EH (cell line): ENCODE results near the gene AGBL1.

Experiments
- DNase-seq: peaks from one replicate; pipeline ENCODE4 v3.0.0-alpha.2; 2015; ENCODE audit warnings: low read depth

AGBL1 gene

GRCh38 chr15:86714241-86714640 lies 634.6 kb downstream of the AGBL1 start:
- DNase-seq = no peak

- DNase-seq = no peak
Observed at GRCh38 chr15:86725628-86726027, 646.0 kb downstream of the AGBL1 start.

- no peak for DNase-seq
Observed at GRCh38 chr15:86735247-86736040, 655.8 kb downstream of the AGBL1 start.

DNA sequence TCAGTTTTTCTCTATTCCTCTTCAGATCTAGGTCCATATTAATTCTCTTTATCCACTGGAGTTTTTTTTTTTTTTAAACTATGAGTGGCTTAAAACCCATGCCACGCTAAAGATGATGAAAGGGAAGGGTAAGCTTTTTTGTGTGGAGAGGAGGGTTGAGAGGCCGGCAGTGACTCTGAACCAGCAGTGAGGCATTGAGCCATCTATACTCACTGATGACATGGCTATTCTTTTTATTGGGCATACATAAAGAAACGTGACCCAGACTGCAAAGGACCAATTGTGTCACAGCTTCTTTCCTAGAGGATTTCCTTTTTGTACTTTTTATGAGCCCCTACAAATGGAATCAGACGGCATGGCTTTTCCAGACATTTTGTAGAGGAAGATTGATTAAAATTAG lies 662.2 kb downstream of the AGBL1 start:
- no peak for DNase-seq

DNA sequence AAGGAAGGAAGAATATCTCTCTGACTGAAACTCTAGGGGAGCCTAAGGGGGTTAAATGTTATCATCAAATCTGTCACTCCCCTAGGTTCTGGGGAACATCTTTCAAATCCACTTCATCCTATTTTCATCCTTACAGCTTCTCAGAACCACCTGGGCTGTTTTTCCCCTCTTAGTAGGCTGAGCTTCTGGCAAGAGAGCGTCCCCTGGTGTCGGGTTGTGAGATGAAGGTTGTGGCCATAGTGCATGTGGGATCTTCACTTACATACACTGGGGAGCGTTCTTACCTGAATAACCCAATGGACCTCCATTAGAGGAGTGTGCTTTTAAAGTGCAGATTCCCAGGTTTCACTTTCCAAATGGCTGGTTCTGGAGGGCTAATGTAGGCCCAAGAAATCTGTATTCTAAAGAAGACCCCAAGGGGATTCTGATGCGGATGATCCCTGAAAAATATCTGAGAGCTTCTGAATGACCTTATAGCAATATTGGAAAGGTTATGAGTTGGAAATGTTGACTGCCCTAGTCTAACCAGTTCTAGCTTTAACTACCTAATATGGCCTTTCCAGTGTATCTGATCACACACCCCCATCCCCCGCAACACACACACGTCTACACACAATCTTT lies 663.7 kb downstream of the AGBL1 start:
- DNase-seq = no peak

DNA sequence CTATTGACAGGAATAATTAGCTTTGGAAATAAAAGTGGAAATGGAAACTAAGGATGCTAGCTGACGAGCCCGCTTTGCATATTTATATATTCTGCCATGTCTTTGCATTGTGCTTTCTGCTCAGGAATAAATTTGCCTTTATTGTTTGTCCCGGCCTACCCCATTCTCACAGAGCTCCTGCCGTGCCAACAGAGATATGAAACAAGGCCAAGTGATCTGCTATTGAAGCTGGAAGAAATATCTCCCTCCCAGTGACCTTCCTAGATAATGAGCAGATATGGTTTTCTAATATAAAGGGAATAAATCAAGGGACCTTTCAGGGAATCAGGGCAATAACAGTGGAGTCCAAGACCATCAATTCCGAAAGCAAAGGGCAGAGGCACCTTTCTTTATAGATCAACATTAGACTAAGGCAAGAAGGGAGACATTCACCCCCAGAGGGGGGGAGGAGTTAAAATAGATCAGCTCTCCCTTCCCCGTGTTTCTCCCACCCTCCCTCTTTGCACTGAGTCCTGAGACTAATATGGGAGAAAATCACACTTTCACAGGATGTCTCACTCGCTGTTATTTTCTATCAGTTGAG lies 664.6 kb downstream of the AGBL1 start:
- DNase-seq = no peak

DNA sequence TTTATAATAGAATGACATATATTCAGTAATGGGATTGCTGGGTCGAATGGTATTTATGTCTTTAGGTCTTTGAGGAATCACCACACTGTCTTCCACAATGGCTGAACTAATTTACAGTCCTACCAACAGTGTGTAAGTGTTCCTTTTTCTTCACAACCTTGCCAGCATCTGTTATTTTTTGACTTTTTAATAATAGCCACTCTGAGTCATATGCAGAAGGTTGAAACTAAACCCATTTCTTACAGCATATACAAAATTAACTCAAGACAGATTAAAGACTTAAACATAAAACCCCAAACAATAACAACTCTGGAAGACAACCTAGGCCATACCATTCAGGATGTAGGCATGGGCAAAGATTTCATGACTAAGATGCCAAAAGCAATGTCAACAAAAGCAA lies 671.4 kb downstream of the AGBL1 start:
- no peak for DNase-seq

DNA sequence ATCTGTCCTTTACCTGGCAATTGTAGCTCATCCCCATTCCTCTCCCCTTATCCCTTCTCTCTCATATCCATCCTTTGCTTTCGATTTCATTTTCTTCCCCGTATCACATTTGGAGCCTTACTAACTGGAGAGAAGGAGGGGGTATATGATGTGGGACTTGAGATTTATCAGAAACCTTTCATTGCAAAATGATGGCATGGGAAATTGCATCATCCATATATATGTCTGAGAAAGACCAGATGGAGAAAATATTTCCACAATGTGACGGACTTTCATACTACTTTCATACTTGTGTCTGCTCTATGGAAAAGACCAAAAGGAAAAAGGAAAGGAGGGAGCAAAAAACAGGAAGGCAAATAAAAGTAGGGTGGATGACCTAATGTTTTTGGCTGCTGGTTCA lies 675.2 kb downstream of the AGBL1 start:
- DNase-seq = no peak

DNA sequence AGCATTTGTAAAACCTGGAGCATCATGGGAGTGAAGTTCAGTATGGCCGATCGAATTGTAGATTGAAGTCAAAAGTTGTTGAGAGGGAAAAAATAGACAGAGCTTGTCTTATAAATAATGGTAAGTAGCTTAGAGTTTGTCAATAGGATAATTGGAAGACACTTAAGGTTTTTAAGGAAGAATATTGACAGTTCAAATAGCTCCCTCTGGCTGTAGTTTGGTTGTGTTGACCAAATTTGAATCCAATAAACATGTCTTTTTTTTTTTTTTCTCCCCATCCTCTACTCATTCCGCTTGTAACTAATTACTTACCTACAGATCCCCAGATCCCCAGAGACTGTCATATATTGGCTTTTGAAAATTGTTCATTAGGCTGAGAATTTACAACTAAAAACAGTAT lies 677.0 kb downstream of the AGBL1 start:
- no peak for DNase-seq

DNA sequence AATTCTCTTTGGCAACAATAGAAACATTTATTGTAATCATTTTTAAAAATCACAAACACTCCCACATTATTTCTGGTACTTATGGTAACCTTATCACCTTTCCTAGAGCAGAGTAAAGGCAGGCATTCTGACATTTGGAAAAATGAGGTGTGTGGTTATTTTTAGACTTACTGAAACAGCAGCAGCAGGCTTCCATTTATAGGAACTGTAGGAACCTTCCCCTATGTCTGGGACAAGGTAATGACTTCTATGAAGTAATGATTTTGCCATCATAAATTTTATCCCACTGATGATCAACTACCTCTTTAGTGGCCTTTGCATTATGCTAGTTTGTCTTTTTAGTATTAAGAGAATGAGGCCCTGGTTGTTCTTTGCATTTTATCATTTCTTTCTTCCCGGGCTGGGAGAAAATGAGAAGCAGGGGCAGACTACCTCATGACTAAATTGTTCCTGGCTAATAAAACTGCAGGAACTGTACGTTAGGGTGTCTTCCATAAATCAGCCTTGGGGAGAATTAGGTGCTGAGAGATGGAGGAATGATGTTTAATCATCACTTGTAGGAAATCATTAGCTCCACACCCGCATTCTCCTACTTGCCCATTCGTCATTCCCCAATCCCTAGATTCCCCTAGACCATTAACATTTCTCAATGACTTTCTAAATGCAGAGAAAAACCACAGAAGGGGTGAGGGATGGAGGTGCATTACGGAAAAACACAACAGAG lies 680.3 kb downstream of the AGBL1 start:
- no peak for DNase-seq

DNA sequence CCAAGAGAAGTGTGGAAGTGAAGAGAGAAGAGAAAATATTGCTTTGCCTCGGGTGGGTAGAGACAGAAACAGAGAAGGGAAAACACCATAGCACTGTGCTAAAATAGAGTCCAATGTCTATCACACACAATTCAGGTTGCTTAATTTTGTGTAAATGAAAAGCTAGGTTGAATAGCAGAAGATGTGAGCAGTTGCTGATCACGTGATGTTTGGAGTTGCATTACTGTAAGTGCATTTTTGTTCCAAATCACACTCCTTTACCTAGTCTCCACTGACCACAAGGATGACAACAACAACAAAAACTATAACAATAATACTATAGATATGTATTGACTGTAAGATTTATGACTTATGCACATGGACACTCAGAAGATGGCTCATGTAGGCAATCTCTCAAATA lies 683.2 kb downstream of the AGBL1 start:
- DNase-seq = no peak

- no peak for DNase-seq
Observed at GRCh38 chr15:86764021-86764420, 684.4 kb downstream of the AGBL1 start.

- DNase-seq = no peak
Observed at GRCh38 chr15:86765281-86765680, 685.6 kb downstream of the AGBL1 start.

DNA sequence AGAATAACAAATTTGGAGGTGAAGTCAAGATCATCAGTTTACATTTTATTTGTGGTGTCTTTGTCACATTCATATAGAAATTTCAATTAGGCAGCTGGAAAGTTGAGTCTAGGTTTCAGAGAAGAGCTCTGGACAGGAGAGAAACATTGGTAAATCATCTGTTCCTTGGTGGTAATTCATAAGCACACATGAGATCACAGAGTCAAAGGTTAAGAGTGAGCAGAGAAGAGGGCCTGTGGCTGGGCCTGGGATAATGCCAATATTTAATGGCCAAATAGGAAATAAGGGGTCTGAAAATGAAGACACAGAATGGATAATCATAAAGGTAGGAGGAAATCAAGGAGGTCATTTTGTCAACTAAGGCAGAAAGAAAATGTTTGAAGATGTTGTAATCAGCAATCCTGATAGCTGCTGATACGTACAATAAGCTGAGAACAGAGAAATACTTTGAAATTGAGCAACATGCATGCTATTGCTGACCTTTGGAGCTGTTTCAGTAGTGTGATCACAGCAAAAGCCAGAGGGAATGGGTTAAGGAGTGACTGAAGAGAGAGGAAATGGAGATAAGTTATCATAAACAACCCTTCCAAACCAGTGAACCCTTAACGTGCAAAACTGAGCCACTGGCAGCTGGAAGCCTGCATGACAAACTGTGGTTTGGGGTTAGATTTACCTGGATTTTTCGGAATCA lies 692.8 kb downstream of the AGBL1 start:
- DNase-seq = no peak

DNA sequence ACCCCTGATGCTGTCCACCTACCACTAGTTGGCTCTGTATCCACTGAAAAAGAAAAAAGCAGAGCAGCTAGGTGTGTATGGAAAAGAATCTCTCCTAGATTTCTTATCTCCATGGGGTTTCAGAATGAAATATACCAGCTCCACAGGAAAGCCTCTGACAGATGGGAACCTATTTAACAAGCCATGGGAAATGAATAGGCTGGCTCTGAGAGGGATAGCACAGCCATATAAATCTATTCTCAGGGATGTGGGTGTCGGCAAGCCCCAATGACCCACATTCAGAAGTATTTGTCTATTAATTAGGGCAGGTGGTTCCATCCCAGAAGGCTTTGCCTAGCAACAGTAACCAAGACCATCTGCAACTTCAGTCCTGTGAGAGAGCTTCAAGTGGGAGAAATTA lies 694.1 kb downstream of the AGBL1 start:
- DNase-seq = no peak

DNA sequence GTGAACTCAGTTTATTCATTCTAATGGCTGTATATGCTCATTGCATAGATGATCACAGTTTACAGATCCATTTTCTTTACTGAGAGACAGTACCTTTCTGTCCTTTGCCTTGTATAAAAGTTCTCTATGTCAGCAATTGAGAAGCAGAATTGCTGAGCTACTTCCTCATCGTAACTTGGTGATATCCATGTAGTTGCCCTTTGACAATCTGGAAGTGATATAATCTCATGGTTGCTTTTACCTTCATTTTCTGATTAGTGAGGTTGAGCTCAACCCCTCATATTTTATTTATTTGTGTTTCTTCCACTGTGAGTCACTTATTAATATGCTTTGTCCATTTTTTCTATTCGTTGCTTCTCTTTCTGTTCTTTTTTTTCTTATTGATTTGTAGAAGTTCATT lies 696.5 kb downstream of the AGBL1 start:
- DNase-seq = no peak

GRCh38 chr15:86796521-86796920 lies 716.9 kb downstream of the AGBL1 start:
- no peak for DNase-seq

- no peak for DNase-seq
Observed at GRCh38 chr15:86797135-86797534, 717.5 kb downstream of the AGBL1 start.

DNA sequence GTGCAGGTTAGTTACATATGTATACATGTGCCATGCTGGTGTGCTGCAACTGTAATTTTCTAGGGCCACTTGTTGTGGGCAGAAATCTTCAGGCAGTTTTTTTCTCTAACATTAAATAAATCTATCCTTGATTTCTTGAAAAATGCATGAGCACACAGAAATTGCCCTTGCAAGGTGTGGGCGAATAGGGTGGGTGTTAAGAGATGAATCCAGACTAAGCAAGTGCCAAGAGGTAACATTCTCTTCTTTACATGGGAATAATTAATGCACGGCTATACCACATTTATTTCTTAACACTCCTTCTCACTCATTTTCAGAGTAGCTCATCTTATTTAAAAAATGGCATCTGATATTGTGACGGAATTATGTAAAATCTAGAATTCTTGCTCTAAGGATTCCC lies 719.6 kb downstream of the AGBL1 start:
- DNase-seq = no peak

DNA sequence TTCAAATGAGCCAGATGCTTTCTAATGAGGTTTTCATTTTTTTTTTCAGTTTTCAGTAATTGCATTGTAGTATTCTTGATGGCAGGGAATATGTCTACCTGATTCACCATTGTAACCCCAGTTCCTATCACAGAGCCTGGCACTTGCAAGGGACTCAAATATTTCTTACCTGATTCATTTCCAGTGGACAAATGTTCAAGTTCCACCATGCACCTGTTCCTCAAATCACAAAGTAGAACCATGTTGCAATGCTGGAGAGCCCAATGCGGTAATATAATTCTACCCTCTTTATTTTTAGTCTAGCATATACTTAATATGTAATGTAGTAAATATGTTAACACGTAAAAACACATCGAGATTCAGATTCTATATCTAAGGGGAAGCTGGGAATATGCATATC lies 722.6 kb downstream of the AGBL1 start:
- no peak for DNase-seq

GRCh38 chr15:86804406-86804805 lies 724.7 kb downstream of the AGBL1 start:
- DNase-seq = no peak

DNA sequence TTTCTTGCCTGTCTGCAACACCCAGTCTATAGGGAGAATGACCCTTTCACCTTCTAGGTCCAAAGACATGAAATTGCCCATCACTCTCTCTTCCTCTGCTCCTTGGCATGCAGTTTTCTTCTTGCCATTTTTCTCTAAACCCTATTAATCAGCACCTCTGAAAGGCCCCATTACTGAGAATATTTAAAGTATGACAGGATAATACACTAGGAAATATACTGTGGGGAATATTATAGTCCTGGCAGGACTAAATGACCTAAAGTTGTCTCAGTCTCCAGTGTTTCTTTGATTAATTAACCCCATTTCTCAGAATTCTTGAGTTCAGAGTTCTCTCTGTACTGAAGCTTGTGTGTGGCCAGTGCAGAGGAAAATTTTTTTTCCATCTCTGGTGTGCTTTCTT lies 730.7 kb downstream of the AGBL1 start:
- DNase-seq = no peak
